SK-N-MC (cell line): ENCODE data around the gene FAXDC2.

ENCODE experiments used
- EZH2 ChIP-seq: fragments of 200-600 bp; sonication (generic); IDR thresholded peaks from one replicate; pipeline ENCODE4 v1.6.1; 2017; ENCODE audit warnings: antibody characterized with exemption
- FOXP2 ChIP-seq: optimal IDR thresholded peaks from 2 replicates; pipeline ENCODE3; 2011; ENCODE audit warnings: mild to moderate bottlenecking, moderate library complexity; ENCODE audit not compliant: insufficient read depth; ENCODE audit errors: extremely low read length, control extremely low read depth
- POLR2AphosphoS5 ChIP-seq: IDR thresholded peaks from 2 replicates; pipeline ENCODE4 v1.6.1; 2012; ENCODE audit warnings: mild to moderate bottlenecking, low read depth, low read length, borderline replicate concordance

GRCh38 chr5:154794525-154795234 lies 55.7 kb downstream of the FAXDC2 start:
- no peak for TF ChIP-seq POLR2AphosphoS5
- TF ChIP-seq EZH2 = no peak
- TF ChIP-seq FOXP2 = no peak
